Adrenal gland (tissue), 5 donors: Measurements from ENCODE around the gene DEAF1.

Source experiments
- CTCF ChIP-seq, 6 experiments: fragments of 450-650 bp in 4 of 6; fragments of 200-600 bp in 2 of 6; sonication (generic) in 1 of 6; IDR thresholded peaks; 1 replicate in 5 of 6; 2 replicates in 1 of 6; pipeline versions ENCODE4 v1.5.1 to v1.8.0; 2016 to 2021; ENCODE audit warnings: antibody characterized with exemption in 6 of 6, mild to moderate bottlenecking in 2 of 6, moderate library complexity in 1 of 6
- POLR2A ChIP-seq, 2 donors: fragments of 450-650 bp; IDR thresholded peaks; one replicate each; pipeline ENCODE4 v1.6.1; 2017; ENCODE audit warnings: antibody characterized with exemption in 2 of 2, mild to moderate bottlenecking in 2 of 2, moderate library complexity in 1 of 2
- donor health status: DM: no; HTN: no; CAD: no.

GRCh38 chr11:702462-703461 lies 7.7 kb upstream of the DEAF1 start:
- no peak for TF ChIP-seq POLR2A (IDR thresholded peaks at IDR 0.05)
- no peak for TF ChIP-seq CTCF (IDR thresholded peaks at IDR 0.05)
